MCF 10A (cell line): Measurements from ENCODE around the gene WWTR1. TPM values are rescaled to one million over a fixed set of nuclear protein-coding genes. Genes with fewer than 3 reads are reported as not detected.

Experiments
- BruUV-seq: library from RNA; stranded (reverse); fragments of 400-500 nt; replicated peaks from 2 replicates; lab custom pipeline; 2021; lab: Mats Ljungman, UMichigan
- CTCF ChIA-PET: fragments of 300-600 bp; sonication (Branson Sonifier 250); formaldehyde crosslinking; extraction: SDS; loops from one replicate; lab custom pipeline; 2021; ENCODE audit warnings: antibody characterized with exemption, inconsistent platforms; lab: Yijun Ruan, JAX
- POLR2A ChIA-PET: fragments of 300-600, 350-650 bp; sonication (Branson Sonifier 250); formaldehyde crosslinking; extraction: SDS; loops from one replicate; lab custom pipeline; 2020; ENCODE audit warnings: antibody characterized with exemption, inconsistent platforms; lab: Yijun Ruan, JAX
- DNase-seq: peaks from one replicate; pipeline ENCODE4 v3.0.0-alpha.2; 2018; ENCODE audit not compliant: unreplicated experiment
- H3K27ac Mint-ChIP-seq: one replicate; pipeline ENCODE4 v1.8.0; 2022; ENCODE audit warnings: mild to moderate bottlenecking, low read depth, mixed read lengths; ENCODE audit not compliant: unreplicated experiment
- H3K27me3 Mint-ChIP-seq: one replicate; pipeline ENCODE4 v1.8.0; 2022; ENCODE audit warnings: mixed read lengths; ENCODE audit not compliant: insufficient read depth, unreplicated experiment
- H3K36me3 Mint-ChIP-seq: one replicate; pipeline ENCODE4 v1.8.0; 2022; ENCODE audit warnings: mild to moderate bottlenecking, moderate library complexity, mixed read lengths; ENCODE audit not compliant: insufficient read depth, unreplicated experiment
- H3K4me1 Mint-ChIP-seq: one replicate; pipeline ENCODE4 v1.8.0; 2022; ENCODE audit warnings: mixed read lengths; ENCODE audit not compliant: insufficient read depth, unreplicated experiment
- H3K4me3 Mint-ChIP-seq: one replicate; pipeline ENCODE4 v1.8.0; 2022; ENCODE audit warnings: mild to moderate bottlenecking, moderate library complexity, mixed read lengths; ENCODE audit not compliant: unreplicated experiment
- H3K9me3 Mint-ChIP-seq: one replicate; pipeline ENCODE4 v1.8.0; 2022; ENCODE audit warnings: mixed read lengths; ENCODE audit not compliant: unreplicated experiment
- intact Hi-C: fragments of 100-400 bp; cut with micrococcal nuclease; formaldehyde crosslinking; loops from 2 replicates; pipeline ENCODE4 v1.14.1; 2022
- total RNA-seq: library from RNA; stranded (reverse); gene quantifications from 2 replicates; pipeline ENCODE4 v1.2.3, GENCODE V29; 2022
- TF ChIP-seq, protein P1 (sequence below): fragments of 200-600 bp; IDR thresholded peaks from one replicate; pipeline ENCODE4 v1.8.0; 2022; ENCODE audit warnings: antibody characterized with exemption, mild to moderate bottlenecking; ENCODE audit not compliant: unreplicated experiment

WWTR1 gene
- total RNA-seq, 1 experiment from 2014 or later: 52.9 TPM

GRCh38 chr3:149670742-149671492, 13.1 kb upstream of the WWTR1 start:
- ChIA-PET POLR2A (interaction anchor here (1.7 to 2.7 kb wide), 2 partner anchors 11 to 13 kb away, joined by 3 to 14 read pairs; partner anchors contain the start of gene WWTR1), CTCF (interaction anchor here (0.8 to 1.7 kb wide), 3 partner anchors 44 to 102 kb away, joined by 4 to 8 read pairs (median 6); no protein-coding TSS in a partner anchor)
- TF ChIP-seq, protein P1, sequence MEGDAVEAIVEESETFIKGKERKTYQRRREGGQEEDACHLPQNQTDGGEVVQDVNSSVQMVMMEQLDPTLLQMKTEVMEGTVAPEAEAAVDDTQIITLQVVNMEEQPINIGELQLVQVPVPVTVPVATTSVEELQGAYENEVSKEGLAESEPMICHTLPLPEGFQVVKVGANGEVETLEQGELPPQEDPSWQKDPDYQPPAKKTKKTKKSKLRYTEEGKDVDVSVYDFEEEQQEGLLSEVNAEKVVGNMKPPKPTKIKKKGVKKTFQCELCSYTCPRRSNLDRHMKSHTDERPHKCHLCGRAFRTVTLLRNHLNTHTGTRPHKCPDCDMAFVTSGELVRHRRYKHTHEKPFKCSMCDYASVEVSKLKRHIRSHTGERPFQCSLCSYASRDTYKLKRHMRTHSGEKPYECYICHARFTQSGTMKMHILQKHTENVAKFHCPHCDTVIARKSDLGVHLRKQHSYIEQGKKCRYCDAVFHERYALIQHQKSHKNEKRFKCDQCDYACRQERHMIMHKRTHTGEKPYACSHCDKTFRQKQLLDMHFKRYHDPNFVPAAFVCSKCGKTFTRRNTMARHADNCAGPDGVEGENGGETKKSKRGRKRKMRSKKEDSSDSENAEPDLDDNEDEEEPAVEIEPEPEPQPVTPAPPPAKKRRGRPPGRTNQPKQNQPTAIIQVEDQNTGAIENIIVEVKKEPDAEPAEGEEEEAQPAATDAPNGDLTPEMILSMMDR: no peak
- no peaks in the 10 kb centered on the region for H3K4me1 Mint-ChIP-seq
- no TSS peak for BruUV-seq
- H3K27me3 Mint-ChIP-seq: no peaks in the 10 kb centered on the region
- no peak overlapping the region for H3K4me3 Mint-ChIP-seq
- intact Hi-C loops: no loop called here
- H3K27ac Mint-ChIP-seq: no peak overlapping the region
- DNase-seq: no peak
- no peaks in the 10 kb centered on the region for H3K9me3 Mint-ChIP-seq
- H3K36me3 Mint-ChIP-seq: no peaks in the 10 kb centered on the region

DNA sequence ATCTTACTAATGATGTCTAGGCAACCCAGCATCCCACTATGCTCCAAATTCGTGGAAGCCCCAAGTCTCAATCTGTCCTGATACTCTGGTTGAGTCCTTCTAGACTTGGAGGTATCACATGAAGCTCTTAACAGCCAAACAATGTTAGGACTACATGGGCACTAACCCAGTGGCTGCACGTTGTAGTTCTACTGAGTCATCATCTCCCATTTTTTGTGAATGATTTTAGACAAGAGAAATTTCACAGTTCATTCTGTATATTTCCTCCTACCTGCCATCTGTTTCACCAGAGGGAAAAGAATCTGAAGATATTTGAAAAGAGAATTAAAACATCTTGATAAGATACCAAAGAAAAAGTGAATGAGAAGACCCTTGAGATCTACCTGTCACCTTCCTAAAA, 9.8 kb upstream of the WWTR1 start:
- CTCF ChIA-PET: interaction anchor here (0.5 to 0.7 kb wide), 2 partner anchors 26 to 51 kb away, joined by 3 to 6 read pairs; no protein-coding TSS in a partner anchor

DNA sequence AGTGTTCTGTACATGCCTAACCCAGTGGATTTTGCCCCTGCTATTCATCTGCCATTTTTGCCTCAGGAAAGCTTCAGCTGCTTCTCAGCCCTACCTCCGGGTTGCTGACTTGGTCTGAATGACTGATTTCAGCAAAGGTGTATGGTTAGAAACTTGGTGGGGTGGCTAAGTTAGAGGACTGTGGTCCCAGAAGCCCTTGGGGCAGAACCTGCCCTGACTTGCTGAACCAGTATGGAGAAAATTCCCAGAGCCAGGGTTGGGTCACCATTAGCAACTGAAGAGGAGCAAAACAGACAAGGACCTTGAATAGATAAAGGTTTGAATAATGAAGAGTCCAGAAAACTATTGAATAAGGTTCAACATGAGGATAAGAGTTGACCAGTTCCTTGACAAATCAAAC, 6.1 kb upstream of the WWTR1 start:
- H3K36me3 Mint-ChIP-seq: no peaks in the 10 kb centered on the region
- H3K27me3 Mint-ChIP-seq: no peaks in the 10 kb centered on the region
- H3K9me3 Mint-ChIP-seq: no peaks in the 10 kb centered on the region
- CTCF ChIA-PET: interaction anchor here (3.5 kb wide), 1 partner anchor 54 kb away, joined by 12 read pairs; no protein-coding TSS in a partner anchor
- DNase-seq: no peak
- H3K4me3 Mint-ChIP-seq: no peak overlapping the region
- H3K27ac Mint-ChIP-seq: no peak overlapping the region
- TF ChIP-seq, protein P1: no peak
- no TSS peak for BruUV-seq
- POLR2A ChIA-PET: interaction anchor here (0.6 kb wide), 1 partner anchor 45 kb away, joined by 3 read pairs; no protein-coding TSS in a partner anchor
- H3K4me1 Mint-ChIP-seq: no peaks in the 10 kb centered on the region
- intact Hi-C loops: no loop called here

More for the DNA sequence above, 9.8 kb upstream of the WWTR1 start:
- H3K27ac Mint-ChIP-seq: no peak overlapping the region
- H3K9me3 Mint-ChIP-seq: no peaks in the 10 kb centered on the region
- no peak overlapping the region for H3K4me3 Mint-ChIP-seq
- no peak for DNase-seq
- H3K4me1 Mint-ChIP-seq: no peaks in the 10 kb centered on the region
- BruUV-seq: no TSS peak
- no peaks in the 10 kb centered on the region for H3K27me3 Mint-ChIP-seq
- TF ChIP-seq, protein P1: no peak
- H3K36me3 Mint-ChIP-seq: no peaks in the 10 kb centered on the region
- intact Hi-C loops: no loop called here
- POLR2A ChIA-PET: interaction anchor here (2.0 kb wide), 1 partner anchor 10 kb away, joined by 9 read pairs; the partner anchor contains the start of gene WWTR1

DNA sequence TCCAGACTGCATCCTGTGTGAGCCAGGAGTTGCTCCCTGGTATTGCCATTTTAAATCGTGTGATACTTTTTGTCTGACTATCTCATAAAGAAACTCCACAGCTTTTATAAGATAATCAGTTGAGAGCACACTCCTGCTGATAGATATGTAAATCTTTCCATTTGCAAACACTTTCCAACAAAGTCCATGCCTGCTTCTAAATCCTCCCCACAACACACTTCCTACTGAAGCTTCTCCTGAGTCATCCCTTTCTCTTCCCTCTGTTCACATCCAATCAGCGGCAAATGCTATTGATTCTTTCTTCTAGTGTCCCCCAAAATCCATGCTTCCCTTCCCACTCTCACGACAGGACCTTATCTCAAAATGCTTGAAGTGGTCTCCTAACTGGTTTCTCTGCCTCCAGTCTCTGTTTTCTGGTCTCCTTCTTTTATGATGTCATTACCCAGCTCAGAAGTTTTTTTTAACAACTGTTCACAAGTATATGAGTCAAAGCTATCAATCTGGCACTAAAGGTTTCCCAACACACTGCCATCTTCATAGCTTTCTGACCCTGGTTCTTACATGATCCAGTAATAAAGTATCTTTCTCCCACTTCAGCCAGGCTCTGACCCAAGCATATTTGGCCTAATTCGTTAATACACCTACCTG, 4.5 kb upstream of the WWTR1 start:
- H3K9me3 Mint-ChIP-seq: no peaks in the 10 kb centered on the region
- H3K4me1 Mint-ChIP-seq: peaks cover 5% of the 10 kb centered on the region
- H3K36me3 Mint-ChIP-seq: no peaks in the 10 kb centered on the region
- POLR2A ChIA-PET: no interaction called here
- H3K27me3 Mint-ChIP-seq: no peaks in the 10 kb centered on the region
- no peak for DNase-seq
- no TSS peak for BruUV-seq
- H3K27ac Mint-ChIP-seq: no peak overlapping the region
- TF ChIP-seq, protein P1: no peak
- CTCF ChIA-PET: interaction anchor here (0.7 to 3.5 kb wide), 5 partner anchors 55 to 131 kb away, joined by 3 to 12 read pairs (median 4); no protein-coding TSS in a partner anchor
- intact Hi-C loops: no loop called here
- H3K4me3 Mint-ChIP-seq: no peak overlapping the region
